HEK293T (cell line): ENCODE data around the gene KRTAP3-2.

Source experiments
- ARNT ChIP-seq: fragments of 450-650 bp; IDR thresholded peaks from 2 replicates; pipeline ENCODE4 v1.6.1; 2017; ENCODE audit warnings: mild to moderate bottlenecking
- BHLHE40 ChIP-seq: fragments of 450-650 bp; IDR thresholded peaks from 2 replicates; pipeline ENCODE4 v1.6.1; 2016; ENCODE audit warnings: mild to moderate bottlenecking, moderate library complexity, borderline replicate concordance
- ELF4 ChIP-seq: fragments of 450-650 bp; IDR thresholded peaks from 2 replicates; pipeline ENCODE4 v1.6.1; 2017; ENCODE audit warnings: antibody characterized with exemption
- FOXA1 ChIP-seq: fragments of 450-650 bp; IDR thresholded peaks from 2 replicates; pipeline ENCODE4 v1.6.1; 2016; ENCODE audit warnings: mild to moderate bottlenecking
- FOXK2 ChIP-seq: fragments of 450-650 bp; IDR thresholded peaks from 2 replicates; pipeline ENCODE4 v1.6.1; 2016; ENCODE audit warnings: mild to moderate bottlenecking
- FOXM1 ChIP-seq: fragments of 450-650 bp; IDR thresholded peaks from 2 replicates; pipeline ENCODE4 v1.6.1; 2017; ENCODE audit warnings: mild to moderate bottlenecking, borderline replicate concordance
- HDGF ChIP-seq: fragments of 450-650 bp; IDR thresholded peaks from 2 replicates; pipeline ENCODE4 v1.6.1; 2017; ENCODE audit warnings: antibody characterized with exemption, borderline replicate concordance
- L3MBTL2 ChIP-seq: fragments of 450-650 bp; conservative IDR thresholded peaks from 2 replicates; pipeline ENCODE4 v1.6.1; 2016; ENCODE audit warnings: mild to moderate bottlenecking
- LEF1 ChIP-seq: fragments of 450-650 bp; IDR thresholded peaks from 2 replicates; pipeline ENCODE4 v1.6.1; 2017; ENCODE audit warnings: mild to moderate bottlenecking, borderline replicate concordance
- NFRKB ChIP-seq: fragments of 450-650 bp; IDR thresholded peaks from 2 replicates; pipeline ENCODE4 v1.6.1; 2016; ENCODE audit warnings: mild to moderate bottlenecking, moderate library complexity
- SP1 ChIP-seq: fragments of 450-650 bp; IDR thresholded peaks from 2 replicates; pipeline ENCODE4 v1.6.1; 2017
- SUZ12 ChIP-seq: fragments of 450-650 bp; IDR thresholded peaks from 2 replicates; pipeline ENCODE4 v1.6.1; 2016; ENCODE audit warnings: mild to moderate bottlenecking
- TARDBP ChIP-seq: fragments of 450-650 bp; IDR thresholded peaks from 2 replicates; pipeline ENCODE4 v1.6.1; 2016
- ZNF384 ChIP-seq: fragments of 450-650 bp; IDR thresholded peaks from 2 replicates; pipeline ENCODE4 v1.6.1; 2016

- TF ChIP-seq FOXA1 (no peak), ELF4 (no peak), ARNT (no peak), NFRKB (no peak), L3MBTL2 (no peak), SUZ12 (no peak), BHLHE40 (no peak), TARDBP (no peak), FOXM1 (no peak), HDGF (no peak), FOXK2 (no peak), LEF1 (no peak), ZNF384 (no peak), SP1 (no peak)
These were observed 32.1 kb downstream of the KRTAP3-2 start for GRCh38 chr17:40967582-40967981.
